Stromal cell of bone marrow (primary cell): ENCODE measurements around the gene TAF5L.
"Not testable (repeated sequence)": the region's sequence is repeated elsewhere in the genome, so short reads cannot be mapped to it uniquely, and the experiment has no call there.

ENCODE experiments used
- DNase-seq: peaks from one replicate; pipeline ENCODE4 v3.0.0-alpha.2; 2012; ENCODE audit warnings: low read depth

Gene TAF5L

DNA sequence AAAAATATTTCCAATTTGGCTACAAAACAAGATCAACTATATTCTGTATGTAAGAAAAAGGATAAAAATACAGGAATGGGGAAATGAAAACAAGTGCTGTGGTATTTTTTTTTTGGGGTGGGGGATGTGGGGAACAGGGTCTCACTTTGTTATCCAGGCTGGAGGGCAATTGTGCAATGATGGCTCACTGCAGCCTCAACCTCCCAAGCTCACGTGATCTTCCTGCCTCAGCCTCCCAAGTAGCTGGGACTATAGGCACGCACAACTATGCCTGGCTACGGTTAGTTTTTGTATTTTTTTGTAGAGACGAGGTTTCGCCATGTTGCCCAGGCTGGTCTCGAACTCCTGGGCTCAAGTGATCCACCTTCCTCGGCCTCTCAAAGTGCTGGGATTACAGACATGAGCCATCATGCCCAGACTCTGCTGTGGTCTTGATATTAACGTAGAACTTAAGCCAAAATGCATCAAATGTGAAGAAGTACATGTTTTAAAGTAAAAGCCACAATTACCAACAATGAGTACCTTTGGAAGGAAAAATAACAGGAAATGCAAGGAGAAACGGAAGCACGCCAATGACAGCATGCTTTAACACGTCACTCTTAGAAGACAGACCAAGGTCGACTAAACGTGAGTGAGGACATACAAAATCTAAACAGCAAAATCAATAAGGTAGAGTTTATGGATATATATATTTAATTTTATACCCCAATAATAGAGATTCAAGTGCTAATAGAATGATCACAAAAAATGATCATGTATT, 58.6 kb downstream of the TAF5L start:
- DNase-seq, result no peak

DNA sequence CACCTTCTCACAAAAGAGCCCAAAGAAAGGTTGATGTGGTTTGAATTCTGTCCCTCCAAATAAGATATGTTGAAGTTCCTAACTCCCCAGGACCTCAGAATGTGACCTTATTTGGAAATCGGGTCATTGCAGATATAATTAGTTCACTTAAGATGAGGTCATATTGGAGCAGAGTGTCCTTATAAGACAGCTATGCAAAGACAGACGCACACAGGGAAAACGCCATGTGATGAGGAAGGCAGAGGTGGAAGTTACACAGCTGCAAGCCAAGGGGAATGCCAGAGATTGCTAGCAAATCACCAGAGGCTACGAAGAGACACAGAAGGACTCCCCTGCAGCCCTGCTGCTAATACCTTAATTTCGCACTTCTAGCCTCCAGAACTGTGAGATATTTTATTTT, 62.2 kb downstream of the TAF5L start:
- DNase-seq, result no peak

DNA sequence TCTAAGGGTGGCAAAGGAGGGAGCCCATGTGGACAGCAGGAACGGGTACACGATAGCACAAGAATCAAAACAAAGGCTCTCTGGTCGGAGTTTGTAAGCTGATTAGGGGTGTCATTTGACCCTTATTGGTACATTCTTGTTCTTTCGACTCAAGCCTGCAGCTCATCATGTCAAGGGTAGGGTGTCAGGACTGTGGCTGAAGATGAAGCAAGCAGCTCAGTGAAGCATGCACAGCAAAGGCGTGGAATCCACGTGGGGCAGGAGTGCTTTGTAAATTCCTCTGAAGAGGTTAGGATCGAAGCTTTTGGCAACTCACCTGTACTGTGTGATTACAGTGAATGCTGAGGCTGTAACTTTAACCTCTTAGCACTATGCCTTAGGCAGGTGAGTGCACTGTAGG, 62.7 kb downstream of the TAF5L start:
- DNase-seq, result no peak

DNA sequence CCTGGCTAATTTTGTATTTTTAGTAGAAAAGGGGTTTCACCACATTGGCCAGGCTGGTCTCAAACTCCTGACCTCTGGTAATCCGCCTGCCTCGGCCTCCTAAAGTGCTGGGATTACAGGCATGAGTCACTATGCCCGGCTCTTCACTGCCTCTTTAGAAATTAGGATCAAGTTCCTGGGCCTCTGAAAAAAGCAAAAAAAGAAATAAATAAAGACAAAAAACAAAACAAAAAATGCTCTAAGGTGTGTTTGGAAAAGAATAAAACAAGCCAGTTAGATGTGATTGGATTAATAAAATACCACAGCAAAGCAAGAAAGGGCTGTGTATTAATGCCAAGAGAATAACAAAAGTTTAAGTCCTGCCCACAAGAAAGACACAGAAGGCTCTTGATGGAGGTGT, 63.2 kb downstream of the TAF5L start:
- no peak for DNase-seq

DNA sequence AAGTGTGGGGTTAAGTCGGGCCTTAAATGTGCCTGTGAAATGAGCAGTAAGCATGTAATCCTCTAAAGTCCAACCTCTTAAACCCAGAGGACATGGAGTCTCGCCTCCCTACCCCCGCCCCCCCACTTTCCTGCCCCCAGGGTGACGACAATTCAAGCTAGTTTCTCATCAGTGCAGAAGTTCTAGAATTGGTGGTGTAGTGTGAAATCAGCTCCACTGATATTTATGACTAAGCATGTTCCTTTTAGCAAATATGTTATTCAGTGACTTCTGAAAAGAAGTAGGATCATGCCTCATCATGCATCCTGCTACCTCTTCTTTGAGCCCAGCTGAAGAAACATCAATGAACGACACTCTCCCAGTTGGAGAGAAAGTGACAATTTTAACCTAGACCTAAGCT, 64.8 kb downstream of the TAF5L start:
- no peak for DNase-seq

DNA sequence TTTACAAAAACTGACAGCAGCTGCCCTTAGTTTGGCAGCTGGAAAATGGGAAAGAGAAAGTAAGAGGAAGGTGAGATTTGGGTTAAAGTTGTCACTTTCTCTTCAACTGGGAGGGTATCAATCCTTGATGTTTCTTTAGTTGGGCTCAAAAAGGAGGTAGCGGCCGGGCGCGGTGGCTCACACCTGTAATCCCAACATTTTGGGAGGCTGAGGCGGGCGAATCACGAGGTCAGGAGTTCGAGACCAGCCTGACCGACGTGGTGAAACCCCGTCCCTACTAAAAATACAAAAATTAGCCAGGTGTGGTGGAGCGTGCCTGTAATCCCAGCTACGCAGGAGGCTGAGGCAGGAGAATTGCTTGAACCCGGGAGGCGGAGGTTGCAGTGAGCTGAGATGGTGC, 65.8 kb downstream of the TAF5L start:
- not testable (repeated sequence) for DNase-seq

DNA sequence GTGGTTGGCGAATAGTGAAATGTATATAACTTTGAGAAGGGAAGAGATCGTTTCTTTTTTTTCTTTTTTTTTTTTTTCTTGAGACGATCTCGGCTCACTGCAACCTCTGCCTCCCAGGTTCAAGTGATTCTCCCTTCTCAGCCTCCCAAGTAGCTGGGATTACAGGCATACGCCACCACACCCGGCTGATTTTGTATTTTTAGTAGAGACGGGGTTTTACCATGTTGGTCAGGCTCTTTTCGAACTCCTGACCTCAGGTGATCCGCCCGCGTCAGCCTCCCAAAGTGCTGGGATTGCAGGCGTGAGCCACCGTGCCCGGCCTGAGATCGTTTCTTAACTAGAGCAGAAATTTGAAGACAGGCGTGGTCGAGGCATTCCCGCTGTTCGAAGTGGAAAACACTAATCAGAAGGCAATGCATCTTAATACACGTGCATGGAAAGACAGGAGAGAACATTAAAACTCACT, 66.6 kb downstream of the TAF5L start:
- DNase-seq, result not testable (repeated sequence)

DNA sequence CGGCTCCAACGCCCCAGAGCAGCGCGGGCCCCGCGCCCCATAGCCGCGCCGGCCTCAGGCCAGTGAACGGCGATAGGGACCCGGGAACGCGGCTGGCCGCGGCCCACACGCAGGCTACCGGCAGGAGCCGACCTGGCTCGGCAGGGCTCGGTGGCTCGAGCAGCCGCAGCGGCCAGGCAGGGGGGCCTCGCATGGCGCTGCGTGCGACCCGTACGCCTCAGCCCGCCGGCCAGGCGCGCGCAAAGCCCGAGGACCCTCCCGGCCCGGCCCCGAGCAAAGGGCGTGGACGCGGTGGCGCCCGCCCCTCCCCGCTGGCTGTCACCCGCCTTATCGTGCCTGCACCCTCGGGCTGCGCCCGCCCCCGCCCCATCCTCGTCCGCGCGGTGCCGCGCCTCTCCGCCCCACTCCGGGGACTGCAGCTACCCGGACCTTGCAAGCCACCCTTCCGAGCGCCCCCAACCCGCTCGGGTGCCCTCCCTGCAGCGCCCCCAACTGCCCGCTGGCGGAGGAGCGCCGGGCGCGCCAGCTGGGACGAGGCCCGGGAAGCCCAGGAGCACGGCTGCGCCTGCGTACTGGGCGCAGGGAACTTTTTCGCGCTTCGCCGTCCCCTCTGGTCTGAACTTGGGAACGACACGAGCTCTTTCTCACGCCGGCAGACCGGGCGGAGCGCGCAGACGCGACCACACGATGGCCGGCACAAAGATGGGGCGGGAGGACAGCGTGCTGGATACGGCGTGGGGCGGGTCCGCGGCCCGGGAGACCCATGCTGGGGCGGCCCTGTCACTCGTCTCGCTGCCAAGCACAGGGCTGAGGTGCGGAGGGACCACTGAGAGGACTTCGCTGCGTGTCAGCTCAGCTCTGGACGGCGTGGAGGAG, 67.2 kb downstream of the TAF5L start, which contains the start of gene ABCB10:
Gene ABCB10, minus strand, starts transcription at position 248 of the 876 bp plus-strand sequence. Its CDS starts 55 bp downstream, at position 193.
- DNase-seq, result peak; percentile 92

DNA sequence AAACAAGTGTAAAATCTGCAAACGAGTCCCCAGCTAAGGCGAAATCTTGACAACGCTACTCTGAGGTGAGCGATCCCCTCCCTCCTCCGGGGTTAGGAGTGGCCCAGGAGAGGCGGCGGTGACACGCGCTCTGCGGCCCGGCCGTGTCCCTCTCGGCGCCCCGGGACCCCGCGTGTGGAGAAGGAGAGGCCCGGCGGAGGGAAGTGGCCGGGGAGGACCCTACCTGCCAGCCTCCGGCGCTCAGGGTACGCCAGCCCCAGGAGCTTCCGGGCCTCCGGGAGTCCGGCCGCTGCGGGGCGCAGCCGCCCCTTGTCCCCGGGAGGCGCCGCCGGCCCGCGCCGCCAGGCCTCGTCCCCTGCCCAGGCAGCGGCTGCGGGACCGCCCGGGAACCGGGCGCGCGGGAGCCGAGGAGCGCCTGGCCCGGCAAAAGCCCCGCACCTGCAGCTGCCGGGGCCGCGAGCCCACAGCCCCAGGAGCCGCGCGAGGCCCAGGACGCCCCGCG, 68.0 kb downstream of the TAF5L start:
- no peak for DNase-seq

DNA sequence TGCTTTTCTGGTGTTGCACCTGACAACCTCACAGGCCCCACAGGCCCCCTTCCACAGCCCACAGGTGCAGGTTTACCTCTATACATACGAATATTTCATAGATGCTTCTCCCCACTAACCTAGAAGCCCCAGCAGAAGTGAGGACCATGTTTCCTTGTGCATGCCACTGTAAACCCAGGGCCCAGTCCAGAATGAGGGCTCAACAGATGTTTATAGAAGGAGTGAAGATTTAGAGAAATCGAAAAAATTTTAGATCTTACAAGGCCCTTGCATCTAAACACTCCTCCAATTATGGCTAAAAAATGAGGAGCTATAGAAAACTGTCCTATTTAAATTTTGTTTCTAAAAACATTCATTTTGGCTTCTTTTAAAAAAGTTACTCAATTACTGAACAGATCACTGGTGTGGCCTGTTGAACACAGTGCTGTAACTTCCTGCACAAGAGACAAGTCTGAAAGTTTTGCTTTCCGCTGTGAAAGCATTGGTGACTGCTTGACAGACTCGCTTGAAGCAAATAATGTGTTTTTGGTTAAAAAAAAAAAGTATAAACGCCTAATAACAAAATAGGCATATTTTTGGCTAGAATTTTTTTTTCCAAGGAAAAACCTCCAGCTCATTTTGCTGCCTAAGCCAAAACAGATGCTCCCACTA, 68.6 kb downstream of the TAF5L start:
- DNase-seq, result no peak

DNA sequence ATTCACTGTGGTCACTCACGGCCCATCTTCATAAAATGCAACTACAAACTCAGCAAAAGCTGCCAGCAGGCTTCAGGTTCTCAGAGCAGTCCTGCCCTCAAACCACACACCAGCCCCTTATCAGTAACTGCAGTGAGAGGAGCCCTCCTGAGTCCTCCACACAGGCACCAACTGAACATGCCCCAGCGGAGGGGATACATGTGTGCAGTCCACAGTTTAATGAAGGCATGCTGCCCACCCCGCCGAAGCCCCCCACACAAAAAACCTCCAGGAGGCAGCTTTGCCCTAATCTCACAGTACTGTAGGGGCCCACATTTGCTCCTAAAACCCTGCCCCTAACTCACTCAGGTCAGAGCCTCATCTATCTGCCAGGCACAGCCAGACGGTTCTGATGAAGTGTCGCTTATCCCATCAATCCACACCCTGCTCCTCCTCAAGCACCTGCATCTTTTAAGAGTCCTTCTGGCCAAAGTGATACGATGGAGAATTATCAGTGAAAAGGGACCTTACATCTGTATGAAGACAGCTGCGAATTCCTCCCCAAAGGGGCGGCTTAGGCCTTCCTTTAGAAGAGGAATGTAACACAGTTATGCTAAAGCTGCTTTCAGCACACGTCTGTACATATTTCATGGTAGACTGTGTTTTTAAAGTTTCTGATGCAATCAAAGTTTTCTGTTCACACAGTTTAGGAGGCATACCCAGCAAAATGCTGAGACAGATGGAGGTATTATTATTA, 70.9 kb downstream of the TAF5L start:
- DNase-seq, result no peak

DNA sequence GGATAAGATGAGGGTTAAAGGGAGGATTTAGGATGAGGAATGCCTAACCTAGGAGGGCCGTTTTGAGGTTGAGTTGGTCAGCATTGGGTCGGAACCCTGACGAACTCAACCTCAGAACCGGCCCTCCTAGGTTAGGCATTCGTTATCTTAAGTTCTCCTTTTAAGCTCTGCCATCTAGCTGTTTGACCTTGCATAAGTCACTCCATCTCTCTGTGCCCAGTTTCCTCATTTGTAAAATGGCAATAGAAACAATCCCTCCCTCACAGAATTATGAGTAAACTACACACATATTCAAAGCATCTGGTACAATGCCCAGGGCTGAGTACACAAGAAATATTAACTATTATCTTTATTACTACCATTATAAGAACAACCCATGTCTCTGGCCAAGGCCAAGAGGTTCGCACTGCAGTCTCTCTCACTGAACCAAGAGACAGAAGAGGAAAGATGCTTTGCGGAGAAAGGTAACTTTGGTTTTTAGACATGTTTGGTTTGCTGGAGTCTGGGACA, 72.2 kb downstream of the TAF5L start:
- DNase-seq, result peak; percentile 1

DNA sequence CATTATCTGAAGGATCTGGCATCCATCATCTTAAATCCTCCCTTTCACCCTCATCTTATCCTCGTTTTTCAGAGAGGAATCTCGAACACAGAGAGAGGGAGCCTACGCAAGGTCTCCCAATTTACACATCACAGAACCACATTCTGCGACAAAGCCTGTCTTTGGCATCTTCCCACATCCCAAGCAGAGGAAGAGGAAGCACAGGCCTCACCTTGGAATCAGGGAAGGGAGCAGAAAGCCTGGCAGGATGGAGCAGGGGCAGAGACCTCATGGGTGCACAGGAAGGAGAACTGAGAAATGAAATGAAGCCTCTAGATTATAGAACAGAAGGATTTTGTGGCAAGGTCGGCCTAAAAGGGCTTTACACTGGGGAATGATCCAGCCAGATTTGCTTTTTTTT, 73.2 kb downstream of the TAF5L start:
- DNase-seq, result no peak

DNA sequence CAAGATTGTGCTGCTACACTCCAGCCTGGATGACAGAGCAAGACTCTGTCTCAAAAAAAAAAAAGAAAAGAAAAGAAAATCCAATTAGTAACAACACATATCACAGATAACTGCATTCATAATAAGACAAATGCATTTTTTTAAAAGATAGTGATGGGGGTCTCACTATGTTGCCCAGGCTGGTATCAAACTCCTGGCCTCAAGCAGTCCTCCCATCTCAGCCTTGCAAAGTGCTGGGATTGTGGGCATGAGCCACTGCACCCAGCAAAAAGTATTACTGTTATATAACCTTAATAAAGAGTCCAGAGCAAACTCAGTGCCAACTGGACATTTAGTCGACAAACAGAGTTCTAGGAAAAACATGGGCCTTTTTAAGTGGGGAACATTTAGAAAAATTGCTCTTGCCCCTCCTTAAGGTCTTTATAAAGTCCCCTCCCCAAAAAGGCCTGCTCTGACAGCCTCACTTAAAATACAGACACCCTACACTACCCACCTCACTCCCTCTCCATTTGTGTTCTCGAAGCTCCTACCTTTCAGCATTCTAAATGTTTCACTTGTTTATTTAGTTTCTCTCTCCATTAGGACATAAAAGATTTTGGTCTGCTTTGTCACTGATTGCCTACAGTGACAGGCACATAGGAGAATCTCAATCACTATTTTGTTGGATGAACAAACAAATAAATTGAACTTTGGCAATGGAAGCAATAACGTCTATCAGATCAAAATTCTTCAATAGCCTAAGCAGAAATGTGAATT, 74.9 kb downstream of the TAF5L start:
- no peak for DNase-seq

DNA sequence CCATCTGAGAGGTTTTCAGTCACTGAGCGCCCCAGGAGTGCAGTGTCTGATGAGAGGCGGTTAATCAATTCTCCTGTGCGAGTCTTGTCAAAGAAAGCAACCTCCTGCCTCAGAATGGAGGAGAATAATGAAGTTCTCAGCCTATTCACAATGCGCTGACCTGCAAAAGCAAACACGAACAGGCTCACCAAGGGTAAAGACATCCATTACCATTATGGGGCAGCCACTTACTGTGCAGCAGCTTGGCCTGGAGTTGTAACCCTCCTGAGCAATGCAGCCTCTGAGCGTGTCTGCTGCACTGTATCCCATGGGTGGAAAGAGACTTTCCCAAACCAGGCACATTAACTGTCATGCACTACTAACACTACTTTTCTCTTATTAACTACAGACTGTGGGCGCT, 78.4 kb downstream of the TAF5L start:
- DNase-seq, result no peak

DNA sequence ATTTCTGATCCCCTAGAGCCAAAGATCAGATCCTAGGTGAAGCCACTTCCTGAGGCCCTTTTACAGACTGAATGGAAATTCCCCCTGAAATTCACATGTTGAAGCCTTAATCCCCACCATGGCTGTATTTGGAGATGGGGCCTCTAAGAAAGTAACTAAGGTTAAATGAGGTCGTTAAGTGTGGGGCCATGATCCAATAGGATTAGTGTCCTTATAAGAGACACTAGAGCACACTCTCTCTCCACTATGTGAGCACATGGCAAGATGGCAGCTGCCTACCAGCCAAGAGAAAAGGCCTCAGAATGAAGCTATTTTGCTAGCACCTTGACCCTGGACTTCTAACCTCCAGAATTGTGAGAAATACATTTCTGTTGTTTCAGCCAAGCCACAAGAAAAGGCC, 81.3 kb downstream of the TAF5L start:
- no peak for DNase-seq
